Measurements from ENCODE around the gene ARHGEF10L. TPM values are rescaled to one million over a fixed set of nuclear protein-coding genes. Genes with fewer than 3 reads are reported as not detected.
"Not testable (repeated sequence)": the region's sequence is repeated elsewhere in the genome, so short reads cannot be mapped to it uniquely, and the experiment has no call there.

ARHGEF10L gene
- total RNA-seq, 1 donor from 2014 or later = 25.7 TPM

DNA sequence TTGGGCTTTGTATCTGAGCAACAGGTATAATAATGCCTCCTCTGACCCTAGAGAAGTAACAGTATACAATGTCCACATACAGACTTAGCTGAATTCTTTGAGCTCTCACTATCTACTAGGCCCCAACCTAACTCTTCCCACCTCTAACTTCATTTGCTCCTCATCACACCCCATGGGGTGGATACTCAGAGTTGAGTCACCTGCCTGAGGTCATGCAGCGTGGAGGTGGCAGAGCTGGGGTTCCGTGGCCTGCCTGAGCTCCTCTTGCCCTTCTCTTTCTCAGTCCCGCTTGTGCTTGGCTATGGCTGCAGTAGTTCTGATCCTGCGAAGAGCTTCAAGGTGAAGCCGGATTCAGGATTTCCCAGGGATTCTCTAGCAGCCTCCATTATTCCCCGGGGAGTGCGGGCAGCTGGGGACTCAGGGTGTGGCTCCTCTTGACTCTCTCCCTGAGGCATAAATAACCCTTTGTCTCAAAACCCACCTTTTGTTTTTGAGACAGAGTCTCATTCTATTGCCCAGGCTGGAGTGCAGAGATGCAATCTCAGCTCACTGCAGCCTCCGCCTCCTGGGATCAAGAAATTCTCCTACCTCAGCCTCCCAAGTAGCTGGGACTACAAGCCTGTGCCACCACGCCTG, 185.7 kb downstream of the ARHGEF10L start:
- DNase-seq (ENCODE audit: low spot score in 2 of 2) (no peak), FAIRE-seq (no peak)

DNA sequence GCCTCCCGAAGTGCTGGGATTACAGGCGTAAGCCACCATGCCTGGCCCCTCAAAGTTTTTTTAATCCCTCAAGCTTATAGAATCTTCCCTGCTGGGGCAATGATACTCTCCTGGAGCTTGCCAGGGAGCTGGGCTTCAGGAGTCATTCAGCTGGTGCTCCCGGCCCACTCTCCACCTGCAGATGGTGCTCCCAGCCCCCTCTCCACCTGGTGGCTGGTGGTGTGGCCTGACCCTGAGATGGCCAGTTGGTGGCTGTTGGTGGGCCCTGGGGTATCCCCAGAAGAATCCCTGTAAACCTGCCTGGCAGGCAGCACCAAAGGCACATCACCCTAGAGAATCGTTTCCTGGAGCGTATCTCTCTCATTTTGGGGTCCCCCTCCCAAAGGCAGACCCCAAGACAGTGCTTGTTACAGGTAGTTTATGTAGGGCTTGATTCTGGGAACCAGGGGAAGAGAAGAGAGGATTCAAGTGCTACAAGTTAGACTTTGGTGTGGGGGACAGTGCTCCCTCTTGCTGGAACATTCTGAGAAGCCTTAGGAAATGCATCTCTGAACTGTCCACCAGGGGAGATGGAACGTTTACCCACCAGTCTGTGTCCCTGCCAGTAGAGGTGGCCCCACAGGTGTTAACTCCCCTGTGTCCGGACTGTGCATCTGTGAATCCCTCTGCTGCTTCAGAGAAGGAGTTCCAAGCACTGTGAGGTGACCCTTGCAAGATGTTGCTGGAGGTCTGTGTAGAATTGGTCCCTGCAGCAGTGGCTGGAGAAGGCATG, 186.5 kb downstream of the ARHGEF10L start:
- no peak for DNase-seq (ENCODE audit: low spot score in 2 of 2)
- FAIRE-seq = no peak

- DNase-seq (ENCODE audit: low spot score in 2 of 2) (no peak), FAIRE-seq (no peak)
Measured at GRCh38 chr1:17728123-17728712, 188.7 kb downstream of the ARHGEF10L start.

DNA sequence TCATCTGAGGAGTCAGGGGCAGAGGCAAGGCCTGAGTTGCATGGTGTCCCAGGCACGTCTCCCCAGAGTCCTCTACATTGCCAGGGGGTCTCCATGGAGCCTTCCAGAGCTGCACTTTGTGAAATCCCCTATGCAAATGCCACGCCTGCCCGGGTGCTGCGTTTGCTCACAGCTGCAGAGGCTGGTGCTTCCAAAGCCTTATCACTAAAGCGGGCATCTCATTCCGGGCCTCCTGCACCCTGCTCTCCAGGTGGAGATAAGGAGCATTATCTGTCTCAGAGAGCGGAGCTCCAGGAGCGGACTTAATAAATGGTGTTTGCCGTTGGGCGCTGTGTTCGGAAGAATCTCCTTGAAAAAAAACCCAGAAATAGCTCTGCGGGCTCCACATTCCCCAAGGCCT, 189.8 kb downstream of the ARHGEF10L start:
- FAIRE-seq (no peak), DNase-seq (ENCODE audit: low spot score in 2 of 2) (no peak)

GRCh38 chr1:17729909-17730308, 190.4 kb downstream of the ARHGEF10L start:
- no peak for FAIRE-seq
- DNase-seq (ENCODE audit: low spot score in 2 of 2) = no peak

GRCh38 chr1:17731460-17731859, 192.0 kb downstream of the ARHGEF10L start:
- no peak for FAIRE-seq
- no peak for DNase-seq (ENCODE audit: low spot score in 2 of 2)

DNA sequence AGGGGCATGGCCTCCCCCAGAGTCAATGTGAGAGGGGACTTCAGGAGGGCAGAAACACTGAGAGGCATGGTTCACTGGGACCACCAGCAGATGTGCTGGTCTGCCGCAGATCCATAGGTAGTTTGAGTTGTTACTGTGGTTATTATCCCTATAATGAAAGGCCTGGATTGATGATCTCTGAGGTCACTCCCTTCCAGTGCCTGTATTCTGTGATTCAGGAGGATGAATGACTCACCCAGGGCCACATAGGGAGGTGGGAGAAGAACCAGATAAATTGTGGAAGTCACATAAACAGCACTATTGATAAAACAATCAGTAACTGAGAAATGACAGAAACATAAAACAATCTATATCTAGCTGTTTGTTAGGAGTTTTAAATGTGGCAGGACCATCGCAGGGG, 193.0 kb downstream of the ARHGEF10L start:
- no peak for DNase-seq (ENCODE audit: low spot score in 2 of 2)
- no peak for FAIRE-seq

GRCh38 chr1:17733661-17734060, 194.2 kb downstream of the ARHGEF10L start:
- no peak for FAIRE-seq
- DNase-seq (ENCODE audit: low spot score in 2 of 2) = no peak

DNA sequence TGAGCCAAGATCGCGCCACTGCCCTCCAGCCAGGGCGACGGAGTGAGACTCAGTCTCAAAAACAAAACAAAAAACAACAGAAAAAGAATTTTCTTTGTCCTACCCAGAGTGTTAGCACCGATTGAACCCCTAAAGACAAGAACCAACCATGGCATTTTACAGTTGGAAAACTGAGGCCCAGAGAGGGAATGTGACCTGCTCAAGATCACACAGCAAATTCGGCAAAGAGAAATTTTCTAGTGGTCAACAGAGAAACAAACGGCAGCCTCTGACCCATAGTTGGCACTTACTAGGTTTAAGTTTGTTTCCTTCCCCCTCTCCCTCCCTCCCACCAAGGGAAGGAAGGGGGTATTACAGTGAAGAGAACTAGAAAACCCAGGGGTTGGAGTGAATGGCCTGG, 195.1 kb downstream of the ARHGEF10L start:
- no peak for FAIRE-seq
- DNase-seq (ENCODE audit: low spot score in 2 of 2) = no peak

DNA sequence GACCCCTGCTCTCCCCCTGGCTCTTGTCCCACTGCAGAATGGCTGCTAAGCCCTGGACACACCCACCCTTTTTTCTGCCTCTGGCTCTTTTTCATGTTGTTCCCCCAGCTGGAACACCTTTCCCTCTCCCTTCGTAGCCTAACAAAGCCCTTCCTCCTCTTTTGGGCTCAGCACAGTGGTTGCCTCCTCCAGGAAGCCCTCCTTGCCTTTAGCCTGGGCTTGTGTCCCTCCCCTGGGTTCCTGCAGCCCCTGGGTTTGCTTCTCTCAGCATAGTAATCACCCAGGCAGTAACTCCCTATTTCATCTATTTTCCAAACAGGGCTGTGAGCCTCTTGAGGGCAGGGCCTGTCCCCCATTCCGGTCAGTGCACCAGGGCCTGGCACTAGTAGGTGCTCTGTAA, 195.8 kb downstream of the ARHGEF10L start:
- FAIRE-seq (no peak), DNase-seq (ENCODE audit: low spot score in 2 of 2) (no peak)

GRCh38 chr1:17735793-17736192, 196.3 kb downstream of the ARHGEF10L start:
- FAIRE-seq = no peak
- DNase-seq (ENCODE audit: low spot score in 2 of 2) = no peak

DNA sequence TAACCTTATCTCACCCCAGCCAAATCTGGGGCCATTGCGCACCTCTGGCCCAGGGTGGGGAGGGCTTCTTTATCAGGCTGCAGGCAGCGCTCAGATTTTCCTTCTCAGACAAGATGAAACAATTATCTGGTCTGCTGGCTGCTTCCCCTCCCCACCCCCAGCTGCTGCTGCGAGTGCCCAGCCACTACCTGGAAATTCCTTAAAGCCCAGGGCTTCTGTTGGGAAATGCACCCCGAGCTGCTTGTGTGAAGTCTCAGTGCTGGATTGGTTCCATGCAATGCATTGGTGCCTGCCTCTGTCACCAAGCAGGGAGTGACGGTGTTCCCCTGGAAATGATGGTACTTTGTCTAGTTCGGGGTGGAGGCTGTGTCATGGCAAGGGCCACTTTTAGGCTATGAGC, 197.1 kb downstream of the ARHGEF10L start:
- no peak for FAIRE-seq
- DNase-seq (ENCODE audit: low spot score in 2 of 2) = no peak

GRCh38 chr1:17739050-17739449, 199.6 kb downstream of the ARHGEF10L start:
- DNase-seq (ENCODE audit: low spot score in 2 of 2) (no peak), FAIRE-seq (no peak)

DNA sequence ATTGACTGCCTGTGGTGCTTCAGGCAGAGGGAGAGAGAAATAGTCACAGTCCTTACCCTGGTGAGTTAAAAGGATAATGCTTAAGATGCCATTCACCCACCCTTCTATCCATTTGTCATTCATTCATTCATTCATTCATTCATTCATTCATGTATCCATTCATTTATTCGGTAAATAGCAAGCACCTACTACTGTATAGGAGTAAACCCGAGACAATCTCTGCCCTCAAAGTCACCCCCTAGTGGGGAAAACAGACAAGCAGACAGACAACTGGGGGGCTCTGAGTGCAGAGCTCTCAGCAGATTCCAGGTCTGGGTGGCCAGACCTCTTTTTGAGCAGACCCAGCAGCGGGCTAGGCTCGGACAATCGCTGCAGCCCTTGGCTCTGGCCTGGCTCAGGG, 201.6 kb downstream of the ARHGEF10L start:
- no peak for DNase-seq (ENCODE audit: low spot score in 2 of 2)
- no peak for FAIRE-seq

DNA sequence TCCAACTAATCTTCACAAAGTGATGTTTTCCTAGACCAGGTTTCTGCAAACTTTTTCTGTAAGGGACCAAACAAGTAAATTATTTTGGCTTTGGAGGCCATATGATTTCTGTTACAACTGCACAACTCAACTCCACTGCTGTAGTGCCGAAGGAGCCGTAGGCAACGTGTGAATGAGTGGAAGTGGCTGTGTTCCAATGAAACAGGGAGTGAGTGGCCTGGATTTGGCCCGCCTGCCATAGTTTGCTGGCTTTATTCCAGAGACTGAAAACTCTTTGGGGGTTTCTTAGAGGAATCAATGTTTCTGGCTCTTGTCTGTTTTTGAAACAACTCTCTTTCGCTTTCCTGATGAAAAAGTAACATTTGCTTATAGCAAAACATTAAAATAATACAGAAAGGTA, 203.1 kb downstream of the ARHGEF10L start:
- FAIRE-seq = no peak
- peak in 1 of 2 donors; percentile 46 for DNase-seq (ENCODE audit: low spot score in 2 of 2)

DNA sequence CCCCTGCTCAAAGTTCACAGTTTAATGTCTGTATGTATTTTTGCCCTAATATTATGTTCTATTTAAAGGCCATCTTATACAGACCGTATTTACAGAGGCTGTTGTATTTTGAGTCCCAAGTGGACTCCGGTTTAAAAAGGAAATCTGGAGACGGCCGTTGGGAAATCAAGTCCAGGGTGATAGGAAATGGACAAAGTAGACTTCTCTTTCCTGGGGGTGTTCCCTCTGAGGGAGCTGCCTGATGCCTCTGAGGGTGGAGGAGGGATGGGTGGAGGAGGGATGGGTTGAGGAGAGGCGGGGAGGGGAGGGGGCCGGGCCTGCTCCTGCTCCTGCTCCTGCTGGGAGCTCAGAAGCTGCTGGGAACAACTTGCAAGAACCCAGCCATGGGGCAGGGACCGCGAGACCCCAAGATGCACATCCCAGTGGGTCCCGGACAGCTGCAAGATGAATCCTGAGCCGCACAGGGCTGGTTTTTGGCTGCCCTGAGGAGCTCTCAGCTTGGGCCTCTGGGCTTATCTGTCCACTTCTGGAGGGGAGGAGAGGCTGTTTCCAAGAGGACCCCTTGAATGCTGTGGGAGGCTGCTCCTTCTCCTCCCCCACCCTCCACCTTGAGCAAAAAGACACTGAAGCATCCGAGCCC, 203.6 kb downstream of the ARHGEF10L start:
- FAIRE-seq (no peak), DNase-seq (ENCODE audit: low spot score in 2 of 2) (no peak)

DNA sequence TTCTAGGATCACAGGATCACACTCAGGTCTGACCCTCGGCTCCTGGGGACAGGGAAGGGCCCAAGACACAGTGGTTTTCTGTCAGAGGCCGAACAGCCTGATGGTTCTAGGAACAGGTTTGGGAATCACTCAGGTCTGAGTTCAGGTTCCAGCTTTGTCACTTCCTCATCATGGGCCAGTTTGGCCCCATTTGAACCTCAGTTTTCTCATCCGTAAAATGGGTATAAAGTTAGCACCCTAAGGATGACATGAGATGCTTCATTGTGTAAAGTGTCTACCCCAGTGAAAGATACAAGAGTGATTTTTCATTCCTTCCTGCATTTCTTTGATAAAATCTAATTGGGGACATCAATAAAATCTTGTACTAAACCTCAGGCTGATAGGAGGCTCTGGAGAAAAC, 204.4 kb downstream of the ARHGEF10L start:
- FAIRE-seq = no peak
- DNase-seq (ENCODE audit: low spot score in 2 of 2) = no peak

- DNase-seq (ENCODE audit: low spot score in 2 of 2) (no peak), FAIRE-seq (no peak)
Measured at GRCh38 chr1:17744666-17745478, 205.4 kb downstream of the ARHGEF10L start.

- no peak for FAIRE-seq
Measured at GRCh38 chr1:17745479-17745955, 206.0 kb downstream of the ARHGEF10L start.

GRCh38 chr1:17746281-17746680, 206.8 kb downstream of the ARHGEF10L start:
- not testable (repeated sequence) for DNase-seq (ENCODE audit: low spot score in 2 of 2); FAIRE-seq

More at GRCh38 chr1:17745479-17745955, 206.0 kb downstream of the ARHGEF10L start:
- no peak for DNase-seq (ENCODE audit: low spot score in 2 of 2)

Data from frontal cortex (tissue), 4 donors.